HCEC 1CT (cell line): ENCODE data around the gene SMG7.

Experiments used
- DNase-seq: peaks from one replicate; pipeline ENCODE4 v3.0.0-alpha.2; 2017

Gene SMG7

DNA sequence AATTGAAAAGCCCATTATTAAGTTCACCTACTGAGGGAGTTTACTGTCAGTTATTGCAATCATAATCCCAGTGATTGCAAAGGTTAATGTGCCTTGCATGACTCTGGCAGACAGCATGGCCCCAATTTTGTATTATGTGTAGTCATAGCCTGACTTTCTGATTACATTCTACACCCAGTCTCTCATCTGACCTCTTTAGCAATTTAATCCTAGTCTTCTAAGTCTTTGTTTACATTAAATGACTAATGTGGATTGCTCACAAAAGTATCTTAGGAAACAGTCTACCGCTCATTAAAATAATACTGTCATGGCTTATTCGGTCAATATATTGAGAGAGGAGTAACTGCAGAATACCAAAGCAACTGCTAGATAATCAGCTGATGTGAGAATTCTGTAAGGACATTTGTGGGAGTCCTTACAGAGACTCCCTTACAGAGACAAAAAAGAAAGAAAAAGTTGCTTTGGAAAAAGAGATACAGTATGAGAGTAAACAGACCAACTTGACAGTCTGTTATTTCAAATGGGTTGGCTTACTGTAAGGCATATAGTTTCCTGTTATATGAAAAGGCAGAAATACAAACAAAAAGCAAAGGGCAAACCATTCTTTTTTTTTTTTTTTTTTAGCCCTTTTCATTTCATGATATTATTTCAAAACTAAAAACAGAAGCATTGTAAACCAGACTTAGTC lies 42.8 kb downstream of the SMG7 start:
- peak; percentile 95 for DNase-seq

- no peak for DNase-seq
These were observed 44.4 kb downstream of the SMG7 start for GRCh38 chr1:183516725-183517124.

GRCh38 chr1:183517401-183517800 lies 45.1 kb downstream of the SMG7 start:
- no peak for DNase-seq

DNA sequence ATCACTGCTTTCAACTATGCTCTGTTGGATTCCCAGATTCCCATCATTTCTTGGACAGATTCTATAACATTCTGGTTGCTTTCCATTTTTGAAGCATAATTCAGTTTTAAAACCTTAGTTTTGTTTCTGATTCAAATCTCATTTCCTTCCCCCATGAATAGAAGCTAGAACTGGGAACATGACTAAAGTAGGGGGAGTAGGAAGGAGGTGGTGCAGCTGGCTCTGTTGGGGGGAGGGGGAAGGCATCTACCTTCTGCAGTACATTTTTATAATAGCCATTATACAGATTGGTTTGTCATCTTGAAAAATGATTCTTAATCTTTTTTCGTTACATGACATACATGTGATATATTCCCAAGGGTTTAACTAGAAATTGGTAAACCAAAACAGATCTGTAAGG lies 48.1 kb downstream of the SMG7 start:
- no peak for DNase-seq

- no peak for DNase-seq
These were observed 49.8 kb downstream of the SMG7 start for GRCh38 chr1:183522104-183522503.

DNA sequence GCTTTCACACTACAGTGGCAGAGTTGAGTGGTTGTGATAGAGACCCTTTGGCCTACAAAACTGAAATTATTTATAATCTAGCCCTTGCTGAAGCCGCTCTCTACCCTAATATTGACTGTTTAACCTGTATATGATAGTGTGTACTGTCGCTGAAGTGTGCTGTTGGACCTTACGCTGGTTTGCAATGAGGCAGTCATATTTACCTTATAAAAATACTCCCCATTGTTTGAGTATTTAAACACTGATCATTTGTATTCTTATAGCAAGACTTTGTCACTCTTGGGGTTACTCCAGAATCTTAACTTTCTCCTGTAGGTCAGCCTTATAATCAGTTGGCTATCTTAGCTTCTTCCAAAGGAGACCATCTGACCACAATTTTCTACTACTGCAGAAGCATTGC lies 56.3 kb downstream of the SMG7 start:
- DNase-seq, result no peak

GRCh38 chr1:183533617-183534174 lies 61.4 kb downstream of the SMG7 start:
- no peak for DNase-seq

DNA sequence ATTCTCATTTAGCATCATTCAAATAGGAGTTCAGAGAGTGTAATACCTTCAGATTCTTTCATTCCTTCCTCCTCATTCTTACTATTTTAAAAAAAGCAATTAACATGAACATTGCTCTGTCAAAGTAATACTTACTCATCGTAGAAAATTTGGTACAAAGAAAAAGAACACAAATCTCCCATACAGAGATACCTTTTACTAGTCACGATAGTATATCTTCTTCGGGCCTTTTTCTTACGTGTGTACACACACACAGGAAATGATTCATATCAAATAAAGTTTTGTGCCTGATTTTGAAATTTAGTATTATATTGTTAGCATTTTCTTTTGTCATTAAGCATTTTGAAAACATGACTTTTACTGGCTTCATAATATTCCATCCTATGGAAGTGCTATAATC lies 65.1 kb downstream of the SMG7 start:
- no peak for DNase-seq

DNA sequence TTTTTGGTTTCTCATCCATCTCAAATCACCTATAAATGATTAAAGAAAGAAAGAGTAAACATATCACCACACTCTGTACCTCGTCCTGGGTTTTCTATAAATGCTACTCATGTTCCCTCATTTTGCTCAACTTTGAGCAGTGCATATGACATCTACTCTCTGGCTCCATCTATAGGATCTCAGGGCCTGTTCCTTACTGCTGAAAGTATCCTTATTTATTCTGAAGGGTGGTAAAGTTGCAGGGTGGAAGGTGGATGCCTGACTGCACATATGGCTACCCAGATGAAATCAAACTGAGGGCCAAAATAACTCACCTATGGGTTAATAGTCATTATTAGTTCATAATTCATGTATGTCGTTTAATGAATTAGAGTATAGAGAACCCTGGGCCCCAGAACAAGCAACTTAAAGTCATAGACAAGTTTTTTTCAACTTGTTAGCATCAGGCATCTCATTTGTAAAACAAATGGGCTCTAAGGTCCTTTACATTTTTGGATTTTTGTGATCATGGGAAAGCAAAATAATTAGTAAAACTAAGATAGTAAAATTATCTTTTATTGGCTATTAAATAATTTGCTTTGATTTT lies 71.4 kb downstream of the SMG7 start:
- DNase-seq, result peak; percentile 70

- DNase-seq, result no peak
These were observed 72.4 kb downstream of the SMG7 start for GRCh38 chr1:183544598-183545297.

GRCh38 chr1:183546427-183546826 lies 74.1 kb downstream of the SMG7 start:
- DNase-seq, result no peak

GRCh38 chr1:183548116-183548515 lies 75.8 kb downstream of the SMG7 start:
- DNase-seq, result no peak

DNA sequence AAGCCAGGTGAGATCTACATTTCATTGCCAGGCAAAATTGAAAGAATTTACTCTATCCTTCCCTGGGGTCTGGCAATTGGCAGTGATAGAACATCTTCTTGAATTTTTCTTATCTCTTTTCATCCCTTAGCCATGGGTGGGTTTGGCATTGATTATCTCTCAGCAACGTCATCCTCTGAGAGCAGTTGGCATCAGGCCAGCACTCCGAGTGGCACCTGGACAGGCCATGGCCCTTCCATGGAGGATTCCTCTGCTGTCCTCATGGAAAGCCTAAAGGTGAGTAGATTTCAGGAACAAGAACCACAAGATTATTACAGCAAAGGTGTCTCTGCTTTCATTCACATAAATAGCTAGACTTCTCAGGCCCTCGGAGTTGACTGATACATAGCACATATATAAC lies 78.6 kb downstream of the SMG7 start:
- no peak for DNase-seq

- DNase-seq, result no peak
These were observed 79.6 kb downstream of the SMG7 start for GRCh38 chr1:183551924-183552323.

GRCh38 chr1:183552441-183552840 lies 80.1 kb downstream of the SMG7 start:
- DNase-seq, result no peak

DNA sequence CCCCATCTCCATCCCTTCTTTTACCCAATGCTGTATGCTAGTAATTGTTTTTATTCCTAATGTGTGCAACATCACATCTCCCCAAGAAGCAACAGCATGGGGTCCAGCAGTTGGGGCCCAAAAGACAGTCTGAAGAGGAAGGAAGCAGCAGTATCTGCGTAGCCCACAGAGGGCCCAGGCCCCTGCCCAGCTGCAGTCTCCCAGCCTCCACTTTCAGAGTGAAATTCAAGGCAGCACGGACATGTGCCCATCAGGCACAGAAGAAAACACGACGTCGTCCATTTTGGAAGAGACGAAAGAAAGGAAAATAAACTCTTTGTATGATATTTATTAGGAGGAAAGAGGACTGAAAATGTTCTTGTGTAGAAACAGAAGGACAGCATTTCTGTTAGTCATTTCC lies 80.6 kb downstream of the SMG7 start:
- no peak for DNase-seq

- DNase-seq, result no peak
These were observed 81.0 kb downstream of the SMG7 start for GRCh38 chr1:183553331-183553730.

- DNase-seq, result no peak
These were observed 81.5 kb downstream of the SMG7 start for GRCh38 chr1:183553764-183554163.

DNA sequence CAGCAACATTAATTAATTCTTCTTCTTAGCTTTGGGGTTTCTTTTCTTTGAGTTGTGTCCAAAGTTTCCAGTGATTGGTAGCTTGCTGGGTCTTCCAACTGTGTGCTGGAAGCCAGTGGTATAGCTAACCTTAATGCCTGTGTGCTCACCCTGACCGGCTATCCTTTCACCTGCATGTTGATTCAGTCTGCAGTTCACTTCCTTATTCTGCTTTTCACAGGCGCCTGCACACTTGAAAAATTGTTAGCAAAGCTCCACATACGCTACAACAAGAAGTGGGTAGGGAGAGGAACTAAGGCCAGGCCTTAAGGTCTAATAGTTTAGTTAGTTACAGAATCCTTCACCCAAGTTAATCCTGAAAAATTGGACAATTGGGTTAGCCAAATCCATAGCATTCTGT lies 82.3 kb downstream of the SMG7 start:
- no peak for DNase-seq

GRCh38 chr1:183559061-183559460 lies 86.8 kb downstream of the SMG7 start:
- DNase-seq, result no peak

- DNase-seq, result no peak
These were observed 90.4 kb downstream of the SMG7 start for GRCh38 chr1:183562701-183563100.

GRCh38 chr1:183565261-183565660 lies 93.0 kb downstream of the SMG7 start:
- DNase-seq, result no peak

- no peak for DNase-seq
These were observed 93.7 kb downstream of the SMG7 start for GRCh38 chr1:183566026-183566425.

DNA sequence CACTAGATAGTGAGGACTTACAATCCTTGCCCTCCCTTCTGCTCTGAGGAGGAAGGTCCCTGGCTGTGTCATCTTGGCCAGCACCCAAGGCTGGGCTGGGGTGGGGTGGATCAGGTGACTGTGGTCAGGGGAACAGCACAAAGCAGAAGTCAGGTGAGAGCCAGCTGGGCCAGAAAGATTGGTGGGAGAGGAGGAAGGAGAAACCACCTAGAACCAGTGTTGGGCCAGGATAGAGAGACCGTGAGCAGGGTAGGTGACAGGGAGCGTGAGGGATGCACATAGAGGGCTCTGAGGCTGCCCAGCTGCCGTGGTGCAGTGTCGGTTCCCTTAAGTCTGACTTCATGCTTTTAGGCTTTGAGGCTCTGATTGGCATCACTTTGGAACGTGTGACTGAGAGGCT lies 95.3 kb downstream of the SMG7 start:
- no peak for DNase-seq
